Mucosa of rectum (tissue), 2 donors: ENCODE results near the gene HOXA7.
A peak's percentile ranks its signal among the peaks of the same experiment; 100 is the strongest.

ENCODE experiments used
- H3K27ac ChIP-seq, 2 donors: one replicate each; pipeline ENCODE4 v1.7.0; 2013; ENCODE audit warnings: inconsistent platforms in 2 of 2, low read depth in 2 of 2, low read length in 2 of 2
- H3K27me3 ChIP-seq, 2 donors: one replicate each; pipeline ENCODE4 v1.7.0; 2013; ENCODE audit warnings: low read length in 2 of 2; ENCODE audit not compliant: control insufficient read depth in 2 of 2, insufficient read depth in 2 of 2
- H3K36me3 ChIP-seq, 2 donors: one replicate each; pipeline ENCODE4 v1.7.0; 2013; ENCODE audit warnings: low read length in 2 of 2; ENCODE audit not compliant: control insufficient read depth in 2 of 2, insufficient read depth in 2 of 2
- H3K4me1 ChIP-seq, 2 donors: one replicate each; pipeline ENCODE4 v1.7.0; 2013; ENCODE audit warnings: low read length in 2 of 2, mild to moderate bottlenecking in 1 of 2; ENCODE audit not compliant: control insufficient read depth in 2 of 2, insufficient read depth in 2 of 2
- H3K4me3 ChIP-seq, 2 donors: one replicate each; pipeline ENCODE4 v1.7.0; 2013; ENCODE audit warnings: low read length in 2 of 2
- H3K9ac ChIP-seq, 2 donors: one replicate each; pipeline ENCODE4 v1.7.0; 2013; ENCODE audit warnings: low read length in 2 of 2, low read depth in 1 of 2, mild to moderate bottlenecking in 1 of 2
- H3K9me3 ChIP-seq, 2 donors: one replicate each; pipeline ENCODE4 v1.7.0; 2013; ENCODE audit warnings: low read length in 2 of 2; ENCODE audit not compliant: control insufficient read depth in 2 of 2
- donor health status: healthy.
- donor health status: Normal muscosa, but diverticular disease.

HOXA7 gene

GRCh38 chr7:27145165-27145913 lies 11.1 kb downstream of the HOXA7 start:
- Histone ChIP-seq H3K4me3 (peak overlapping the region; percentile 56 to 63), H3K9ac (peak overlapping the region; percentile 47 to 86), H3K9me3 (no peaks in the 10 kb centered on the region), H3K36me3 (peaks cover 5 to 9% of the 10 kb centered on the region in 2 donors), H3K27ac (peak overlapping the region; percentile 93 to 99), H3K4me1 (peaks cover 37 to 71% of the 10 kb centered on the region in 2 donors), H3K27me3 (no peaks in the 10 kb centered on the region)

- Histone ChIP-seq H3K27ac (peak overlapping the region; percentile 93 to 99), H3K4me1 (peaks cover 36 to 71% of the 10 kb centered on the region in 2 donors), H3K9ac (peak overlapping the region; percentile 17 to 86), H3K4me3 (peak overlapping the region; percentile 44 to 56), H3K36me3 (peaks cover 5 to 9% of the 10 kb centered on the region in 2 donors), H3K27me3 (no peaks in the 10 kb centered on the region), H3K9me3 (no peaks in the 10 kb centered on the region)
Observed at GRCh38 chr7:27144781-27145164, 11.7 kb downstream of the HOXA7 start.

- Histone ChIP-seq H3K9ac (peak overlapping the region; percentile 52 to 86), H3K4me3 (peak overlapping the region; percentile 56 to 79), H3K27me3 (no peaks in the 10 kb centered on the region), H3K36me3 (peaks cover 5 to 9% of the 10 kb centered on the region in 2 donors), H3K27ac (peak overlapping the region; percentile 93 to 99), H3K9me3 (no peaks in the 10 kb centered on the region), H3K4me1 (peaks cover 36 to 68% of the 10 kb centered on the region in 2 donors)
Observed at GRCh38 chr7:27143950-27144780, 12.3 kb downstream of the HOXA7 start.

- Histone ChIP-seq H3K4me3 (peak within 1 kb of the TSS; percentile 78 to 79), H3K27me3 (no peaks in the 10 kb centered on the region), H3K27ac (peak within 1 kb of the TSS; percentile 93 to 99), H3K4me1 (peaks cover 31 to 60% of the 10 kb centered on the region in 2 donors), H3K36me3 (peaks cover 5 to 9% of the 10 kb centered on the region in 2 donors), H3K9me3 (no peaks in the 10 kb centered on the region), H3K9ac (peak within 1 kb of the TSS; percentile 85 to 86)
Observed at GRCh38 chr7:27143023-27143949, 13.2 kb downstream of the HOXA7 start, which contains the start of gene HOXA5. HOXA5 (minus strand) TSS chr7:27143681; CDS start chr7:27143607, 74 bp downstream.

GRCh38 chr7:27142580-27143022 lies 13.9 kb downstream of the HOXA7 start:
- Histone ChIP-seq H3K27me3 (no peaks in the 10 kb centered on the region), H3K4me1 (peaks cover 27 to 62% of the 10 kb centered on the region in 2 donors), H3K9me3 (no peaks in the 10 kb centered on the region), H3K9ac (peak overlapping the region; percentile 85 to 86), H3K27ac (peak overlapping the region; percentile 93 to 99), H3K36me3 (peaks cover 5 to 9% of the 10 kb centered on the region in 2 donors), H3K4me3 (peak overlapping the region; percentile 78 to 79)

GRCh38 chr7:27141923-27142579 lies 14.4 kb downstream of the HOXA7 start:
- Histone ChIP-seq H3K4me1 (peaks cover 24 to 62% of the 10 kb centered on the region in 2 donors), H3K27me3 (no peaks in the 10 kb centered on the region), H3K9me3 (no peaks in the 10 kb centered on the region), H3K9ac (peak overlapping the region; percentile 85 to 86), H3K36me3 (peaks cover 5 to 9% of the 10 kb centered on the region in 2 donors), H3K4me3 (peak overlapping the region; percentile 78 to 79), H3K27ac (peak overlapping the region; percentile 93 to 99)

GRCh38 chr7:27141137-27141922 lies 15.1 kb downstream of the HOXA7 start:
- H3K27me3 ChIP-seq: no peaks in the 10 kb centered on the region
- peak overlapping the region; percentile 78 to 79 for H3K4me3 ChIP-seq
- no peaks in the 10 kb centered on the region for H3K9me3 ChIP-seq
- peaks cover 24 to 60% of the 10 kb centered on the region in 2 donors for H3K4me1 ChIP-seq
- peaks cover 5 to 7% of the 10 kb centered on the region in 2 donors for H3K36me3 ChIP-seq
- H3K9ac ChIP-seq: peak overlapping the region; percentile 85 to 86
- H3K27ac ChIP-seq: peak overlapping the region; percentile 93 to 99

- Histone ChIP-seq H3K36me3 (peaks cover 3 to 5% of the 10 kb centered on the region in 2 donors), H3K9me3 (no peaks in the 10 kb centered on the region), H3K4me1 (peaks cover 26 to 59% of the 10 kb centered on the region in 2 donors), H3K27me3 (no peaks in the 10 kb centered on the region), H3K4me3 (peak overlapping the region; percentile 75 to 78), H3K27ac (peak overlapping the region; percentile 79 to 80), H3K9ac (peak overlapping the region; percentile 61 to 86)
Observed at GRCh38 chr7:27140126-27140857, 16.2 kb downstream of the HOXA7 start.
